H1 (cell line): ENCODE measurements around the gene HELZ2. TPM values are rescaled to one million over a fixed set of nuclear protein-coding genes. Genes with fewer than 3 reads are reported as not detected.
A peak's percentile ranks its signal among the peaks of the same experiment; 100 is the strongest.

Source experiments
- CTCF ChIA-PET: fragments of 300-600 bp; sonication (Branson Sonifier 250); formaldehyde crosslinking; loops from one replicate; lab custom pipeline; 2021; ENCODE audit not compliant: partially characterized antibody; lab: Charles Lee
- POLR2A ChIA-PET: fragments of 300-600 bp; sonication (Branson Sonifier 250); formaldehyde crosslinking; loops from one replicate; lab custom pipeline; 2021; ENCODE audit warnings: inconsistent platforms; ENCODE audit not compliant: partially characterized antibody; lab: Charles Lee
- DNase-seq, 2 experiments: peaks; one replicate each; pipeline versions ENCODE4 v3.0.0 to v3.0.0-alpha.2; 2010 to 2022; ENCODE audit warnings: low spot score in 2 of 2, low read depth in 1 of 2, mixed read lengths in 1 of 2
- FAIRE-seq: peaks from 2 replicates; lab custom pipeline; 2011; peaks lifted over from hg19 to GRCh38; lab: Jason Lieb, UNC
- H2AFZ ChIP-seq: 2 replicates; pipeline ENCODE4 v1.8.1; 2012; ENCODE audit warnings: low read length, inconsistent platforms
- H2AK5ac ChIP-seq: 2 replicates; pipeline ENCODE4 v1.6.1; 2013; ENCODE audit warnings: low read depth, low read length
- H2BK120ac ChIP-seq: replicated peaks from 2 replicates; pipeline ENCODE3; 2013; ENCODE audit warnings: low read depth, low read length, inconsistent platforms
- H2BK12ac ChIP-seq: 2 replicates; pipeline ENCODE4 v1.6.1; 2013; ENCODE audit warnings: low read depth, low read length
- H2BK15ac ChIP-seq: 2 replicates; pipeline ENCODE4 v1.6.1; 2013; ENCODE audit warnings: low read length
- H2BK20ac ChIP-seq: 2 replicates; pipeline ENCODE4 v1.6.1; 2013; ENCODE audit warnings: low read length
- H2BK5ac ChIP-seq: 2 replicates; pipeline ENCODE4 v1.6.1; 2013; ENCODE audit warnings: low read depth, low read length
- H3K14ac ChIP-seq: 2 replicates; pipeline ENCODE4 v1.6.1; 2013; ENCODE audit warnings: inconsistent platforms; ENCODE audit not compliant: insufficient read length
- H3K18ac ChIP-seq: 2 replicates; pipeline ENCODE4 v1.6.1; 2013; ENCODE audit warnings: low read length; ENCODE audit errors: extremely low read depth
- H3K23ac ChIP-seq: 2 replicates; pipeline ENCODE4 v1.6.1; 2013; ENCODE audit warnings: inconsistent platforms; ENCODE audit not compliant: insufficient read length
- H3K23me2 ChIP-seq: 2 replicates; pipeline ENCODE4 v1.6.1; 2013; ENCODE audit warnings: low read depth, low read length
- H3K27ac ChIP-seq: 2 replicates; pipeline ENCODE4 v1.6.1; 2011; ENCODE audit warnings: low read depth, low read length, inconsistent platforms
- H3K27me3 ChIP-seq, 4 experiments: replicated peaks in 1 of 4; 1 replicate in 1 of 4; 2 replicates in 3 of 4; pipeline versions ENCODE4 v1.6.1 to v1.8.1; 2011 to 2013; ENCODE audit warnings: low read length in 3 of 4, mild to moderate bottlenecking in 3 of 4, inconsistent platforms in 2 of 4, mixed read lengths in 2 of 4, moderate library complexity in 1 of 4; ENCODE audit not compliant: control insufficient read depth in 3 of 4, insufficient read depth in 3 of 4; ENCODE audit errors: extremely low read depth in 1 of 4
- H3K36me3 ChIP-seq, 4 experiments: 2 replicates each; pipeline versions ENCODE4 v1.6.1 to v1.8.1; 2011 to 2013; ENCODE audit warnings: mild to moderate bottlenecking in 4 of 4, low read length in 3 of 4, moderate library complexity in 2 of 4, control low read depth in 1 of 4, inconsistent platforms in 1 of 4; ENCODE audit not compliant: insufficient read depth in 4 of 4, control insufficient read depth in 2 of 4
- H3K4ac ChIP-seq: replicated peaks from 2 replicates; pipeline ENCODE3; 2013; ENCODE audit warnings: low read length, low read depth, mixed read lengths, inconsistent platforms; ENCODE audit not compliant: insufficient read length
- H3K4me1 ChIP-seq, 4 experiments: replicated peaks in 1 of 4; 1 replicate in 1 of 4; 2 replicates in 3 of 4; pipeline versions ENCODE4 v1.6.1 to v1.8.1; 2011 to 2013; ENCODE audit warnings: low read length in 3 of 4, inconsistent platforms in 2 of 4, mixed read lengths in 1 of 4; ENCODE audit not compliant: insufficient read depth in 4 of 4, control insufficient read depth in 3 of 4
- H3K4me2 ChIP-seq, 2 experiments: 2 replicates each; pipeline versions ENCODE4 v1.6.1 to v1.8.1; 2011 to 2013; ENCODE audit warnings: low read depth in 2 of 2, low read length in 2 of 2, control low read depth in 1 of 2, inconsistent platforms in 1 of 2, mild to moderate bottlenecking in 1 of 2; ENCODE audit not compliant: insufficient read depth in 1 of 2
- H3K4me3 ChIP-seq, 4 experiments: fragments of 200-600, 300-600 bp in 1 of 4; sonication (generic), shearing (Covaris generic), sonication (Bioruptor Twin) in 1 of 4; 2 replicates each; pipeline versions ENCODE4 v1.5.1 to v1.8.1; 2011 to 2016; ENCODE audit warnings: low read length in 4 of 4, low read depth in 3 of 4, control low read depth in 2 of 4, inconsistent platforms in 2 of 4, mild to moderate bottlenecking in 2 of 4, mixed read lengths in 1 of 4, moderate library complexity in 1 of 4; ENCODE audit not compliant: insufficient read depth in 2 of 4; ENCODE audit errors: extremely low read depth in 1 of 4
- H3K56ac ChIP-seq: replicated peaks from 2 replicates; pipeline ENCODE3; 2013; ENCODE audit warnings: low read depth, mild to moderate bottlenecking, mixed read lengths, low read length, inconsistent platforms; ENCODE audit not compliant: insufficient read length
- H3K79me1 ChIP-seq: 2 replicates; pipeline ENCODE4 v1.6.1; 2013; ENCODE audit warnings: low read depth, low read length, control low read depth
- H3K79me2 ChIP-seq, 2 experiments: 2 replicates each; pipeline versions ENCODE4 v1.6.1 to v1.8.1; 2012 to 2013; ENCODE audit warnings: low read length in 2 of 2, mild to moderate bottlenecking in 2 of 2, inconsistent platforms in 1 of 2; ENCODE audit not compliant: insufficient read depth in 2 of 2, control insufficient read depth in 1 of 2
- H3K9ac ChIP-seq, 4 experiments: replicated peaks in 1 of 4; 1 replicate in 1 of 4; 2 replicates in 3 of 4; pipeline versions ENCODE4 v1.6.1 to v1.8.1; 2011 to 2013; ENCODE audit warnings: low read depth in 3 of 4, low read length in 3 of 4, control low read depth in 2 of 4, mild to moderate bottlenecking in 2 of 4, moderate library complexity in 2 of 4, inconsistent platforms in 1 of 4; ENCODE audit errors: extremely low read depth in 1 of 4
- H3K9me3 ChIP-seq, 2 experiments: 2 replicates each; pipeline versions ENCODE4 v1.6.1 to v1.8.1; 2012 to 2013; ENCODE audit warnings: mild to moderate bottlenecking in 2 of 2, moderate library complexity in 2 of 2, control low read depth in 1 of 2, inconsistent platforms in 1 of 2, low read depth in 1 of 2, low read length in 1 of 2, mixed read lengths in 1 of 2; ENCODE audit not compliant: insufficient read depth in 2 of 2
- H4K20me1 ChIP-seq, 2 experiments: replicated peaks in 1 of 2; 2 replicates each; pipeline versions ENCODE3 to v1.8.1; 2011 to 2013; ENCODE audit warnings: inconsistent platforms in 2 of 2, low read length in 2 of 2, mild to moderate bottlenecking in 1 of 2; ENCODE audit not compliant: insufficient read depth in 2 of 2, control insufficient read depth in 1 of 2
- H4K5ac ChIP-seq: 2 replicates; pipeline ENCODE4 v1.6.1; 2013; ENCODE audit warnings: low read length, low read depth, mixed read lengths, inconsistent platforms; ENCODE audit not compliant: insufficient read length
- H4K8ac ChIP-seq: 2 replicates; pipeline ENCODE4 v1.8.0; 2013; ENCODE audit warnings: mild to moderate bottlenecking, moderate library complexity, low read length, inconsistent platforms; ENCODE audit not compliant: insufficient read depth; ENCODE audit errors: extremely low read depth
- H4K91ac ChIP-seq: replicated peaks from 2 replicates; pipeline ENCODE3; 2013; ENCODE audit warnings: low read length, mixed read lengths, inconsistent platforms; ENCODE audit not compliant: insufficient read length
- CBX5 ChIP-seq: fragments of 300-800, 300-1000 bp; sonication (generic); IDR thresholded peaks from 2 replicates; pipeline ENCODE4 v1.7.1; 2016; ENCODE audit warnings: antibody characterized with exemption, low read length, low read depth
- CBX8 ChIP-seq: fragments of 300-800, 300-1000 bp; sonication (generic); IDR thresholded peaks from 2 replicates; pipeline ENCODE4 v1.7.1; 2016; ENCODE audit warnings: low read depth, low read length, borderline replicate concordance
- CEBPB ChIP-seq: IDR thresholded peaks from 2 replicates; pipeline ENCODE4 v1.6.1; 2012; ENCODE audit warnings: low read depth, low read length
- HDAC2 ChIP-seq, 2 experiments: fragments of 300-600 bp in 1 of 2; sonication (generic) in 1 of 2; IDR thresholded peaks; 2 replicates each; pipeline ENCODE4 v1.6.1; 2011 to 2012; ENCODE audit warnings: low read depth in 2 of 2, low read length in 2 of 2, mild to moderate bottlenecking in 2 of 2, moderate library complexity in 2 of 2, borderline replicate concordance in 1 of 2, inconsistent platforms in 1 of 2
- JUND ChIP-seq: IDR thresholded peaks from 2 replicates; pipeline ENCODE4 v1.6.1; 2011; ENCODE audit warnings: mild to moderate bottlenecking, improper control_type of control experiment, low read length
- SIRT6 ChIP-seq: IDR thresholded peaks from one replicate; pipeline ENCODE4 v1.7.1; 2012; ENCODE audit warnings: low read length, inconsistent platforms
- WGBS, 2 experiments: shearing (Covaris generic) in 1 of 2; methylation state at CpG; one replicate each; pipeline versions ENCODE4 v1.1.6 to v1.1.7; 2013 to 2015; ENCODE audit warnings: low lambda C conversion rate in 2 of 2, mixed read lengths in 2 of 2, inconsistent platforms in 1 of 2, low coverage in 1 of 2, missing lambda C conversion rate in 1 of 2; ENCODE audit not compliant: insufficient replicate concordance in 2 of 2, insufficient coverage in 1 of 2, insufficient read length in 1 of 2; ENCODE audit errors: extremely low coverage in 1 of 2, missing lambda C conversion rate in 1 of 2; 5-methylcytosine and 5-hydroxymethylcytosine counted together
- polyA plus RNA-seq, 7 experiments: library from polyadenylated mRNA; depleted of rRNA in 3 of 7; stranded (reverse) in 5 of 7; unstranded in 2 of 7; fragments of >200 nt in 5 of 7; fragments of 200-250 nt in 2 of 7; gene quantifications; 1 replicate in 5 of 7; 2 replicates in 1 of 7; 4 replicates in 1 of 7; pipeline versions ENCODE4 v1.2.1 to v1.2.3, GENCODE V29; 2011 to 2013; ENCODE audit warnings: missing spikeins in 2 of 7, mixed read lengths in 2 of 7
- total RNA-seq: library from RNA; stranded (reverse); fragmentation: NEBNext Ultra II Directional; extraction: Animal tissue kit (Norgen Biotek cat#: 25700); gene quantifications from 2 replicates; pipeline ENCODE4 v1.2.1, GENCODE V29; 2021

Gene HELZ2
- total and polyA plus RNA-seq, 2 of the 8 experiments (the other 6 are each of a cell fraction or from before 2014, with no cell fraction given) = 7.9 to 17.5 TPM

GRCh38 chr20:63545814-63546213, 28.2 kb downstream of the HELZ2 start:
- no peak overlapping the region for H2BK15ac ChIP-seq
- H3K18ac ChIP-seq = no peak overlapping the region
- H3K23me2 ChIP-seq = no peaks in the 10 kb centered on the region
- no peaks in the 10 kb centered on the region for H3K9me3 ChIP-seq
- H4K8ac ChIP-seq = no peak overlapping the region
- H4K20me1 ChIP-seq = no peaks in the 10 kb centered on the region
- no peak overlapping the region for H3K4me2 ChIP-seq
- FAIRE-seq = no peak
- no peak overlapping the region for H2AK5ac ChIP-seq
- H3K9ac ChIP-seq = no peak overlapping the region
- WGBS, 2 experiments = 85% methylated on average over 6 of the region's 6 CpGs; no CpG with 5 or more reads in 1 of the 2 experiments
- H3K4me1 ChIP-seq = peaks cover 0 to 20% (median 7%) of the 10 kb centered on the region in 4 experiments; a peak in 6 of 7 replicates
- no peaks in the 10 kb centered on the region for H3K27me3 ChIP-seq
- H4K5ac ChIP-seq = no peak overlapping the region
- no peak overlapping the region for H2BK5ac ChIP-seq
- no peaks in the 10 kb centered on the region for H3K79me2 ChIP-seq
- H3K23ac ChIP-seq = no peak overlapping the region
- no peak overlapping the region for H2AFZ ChIP-seq
- H3K4me3 ChIP-seq = no peak overlapping the region
- H3K4ac ChIP-seq = no peak overlapping the region
- H4K91ac ChIP-seq = no peak overlapping the region
- no peak overlapping the region for H2BK20ac ChIP-seq
- POLR2A ChIA-PET = interaction anchor here (1.5 to 1.7 kb wide), 2 partner anchors 11 to 25 kb away, joined by 3 to 5 read pairs; no protein-coding TSS in a partner anchor
- no peak overlapping the region for H2BK120ac ChIP-seq
- no peak overlapping the region for H3K27ac ChIP-seq
- no peak overlapping the region for H3K14ac ChIP-seq
- no peak for DNase-seq
- no peaks in the 10 kb centered on the region for H3K36me3 ChIP-seq
- no peaks in the 10 kb centered on the region for H3K79me1 ChIP-seq
- no peak overlapping the region for H3K56ac ChIP-seq
- CTCF ChIA-PET = interaction anchor here (0.6 to 1.5 kb wide), 9 partner anchors 10 to 428 kb away, joined by 3 to 6 read pairs (median 4); partner anchors contain the start of gene TPD52L2
- H2BK12ac ChIP-seq = 0 out of 2 replicates have a peak overlapping the region, but pooled peaks have one; percentile 39
- no peak for TF ChIP-seq CBX5
- no peak for TF ChIP-seq HDAC2 (IDR thresholded peaks at IDR 0.05; ENCODE audit: borderline replicate concordance in 1 of 2, low read depth in 2 of 2, low read length in 2 of 2)
- no peak for TF ChIP-seq SIRT6
- TF ChIP-seq CBX8 = no peak
- no peak for TF ChIP-seq CEBPB
- TF ChIP-seq JUND = no peak
